ENCODE data around the gene IL23A. TPM values are rescaled to one million over a fixed set of nuclear protein-coding genes. Genes with fewer than 3 reads are reported as not detected.
"Not testable (repeated sequence)": the region's sequence is repeated elsewhere in the genome, so short reads cannot be mapped to it uniquely, and the experiment has no call there.

Gene IL23A
- total and polyA plus RNA-seq, 5 experiments from 2014 or later, result 12.3 to 35.3 (median 16.6) TPM

- peaks cover 0 to 1% (median 0%) of the 10 kb centered on the region in 9 donors for H3K9me3 Mint-ChIP-seq
- H3K36me3 Mint-ChIP-seq, result peaks cover 5 to 36% (median 7%) of the 10 kb centered on the region in 3 donors
- peak overlapping the region in 5 of 10 donors; percentile 3 to 100 (median 31) for H3K27ac Mint-ChIP-seq
- peaks cover 15 to 31% (median 31%) of the 10 kb centered on the region in 4 donors for H3K4me1 Mint-ChIP-seq
- DNase-seq, result no peak
- POLR2A ChIA-PET, result interaction anchor here (0.7 to 1.8 kb wide), 2 partner anchors 13 to 90 kb away, joined by 3 to 4 read pairs; no protein-coding TSS in a partner anchor
- no peak for ATAC-seq
- no peak overlapping the region for H3K4me3 Mint-ChIP-seq
- H3K27me3 Mint-ChIP-seq, result peaks cover 0 to 1% (median 0%) of the 10 kb centered on the region in 5 donors
Measured at GRCh38 chr12:56330936-56331490, 7.7 kb upstream of the IL23A start.

GRCh38 chr12:56332512-56333196 is 6.0 kb upstream of the IL23A start:
- Mint-ChIP-seq H3K27me3 (peaks cover 0 to 1% (median 0%) of the 10 kb centered on the region in 5 donors), H3K4me3 (peak overlapping the region; percentile 87 to 99 (median 94)), H3K36me3 (peaks cover 0 to 20% (median 7%) of the 10 kb centered on the region in 3 donors), H3K27ac (peak overlapping the region; percentile 99 to 100 (median 99)), H3K4me1 (peaks cover 17 to 42% (median 36%) of the 10 kb centered on the region in 4 donors), H3K9me3 (peaks cover 0 to 1% (median 0%) of the 10 kb centered on the region in 9 donors)
- DNase-seq, result no peak
- no peak for ATAC-seq
- POLR2A ChIA-PET, result interaction anchor here (1.3 to 8.7 kb wide), 10 partner anchors 11 to 359 kb away, joined by 4 to 182 read pairs (median 6); partner anchors contain the start of genes CNPY2, GLS2, PA2G4 and RAB5B

- H3K27ac Mint-ChIP-seq, result peak overlapping the region; percentile 99 to 100 (median 99)
- peak overlapping the region; percentile 87 to 99 (median 94) for H3K4me3 Mint-ChIP-seq
- peaks cover 0 to 1% (median 0%) of the 10 kb centered on the region in 9 donors for H3K9me3 Mint-ChIP-seq
- H3K27me3 Mint-ChIP-seq, result peaks cover 0 to 1% (median 0%) of the 10 kb centered on the region in 5 donors
- no peak for DNase-seq
- no peak for ATAC-seq
- POLR2A ChIA-PET, result interaction anchor here (1.0 to 8.7 kb wide), 10 partner anchors 11 to 360 kb away, joined by 4 to 182 read pairs (median 6); partner anchors contain the start of genes CNPY2, GLS2, PA2G4 and RAB5B
- H3K36me3 Mint-ChIP-seq, result peaks cover 0 to 14% (median 3%) of the 10 kb centered on the region in 3 donors
- peaks cover 15 to 48% (median 41%) of the 10 kb centered on the region in 4 donors for H3K4me1 Mint-ChIP-seq
Measured at GRCh38 chr12:56333197-56333678, 5.4 kb upstream of the IL23A start.

- Mint-ChIP-seq H3K27ac (peak within 1 kb of the TSS; percentile 99 to 100 (median 99)), H3K27me3 (peaks cover 0 to 1% (median 0%) of the 10 kb centered on the region in 5 donors), H3K4me3 (peak within 1 kb of the TSS; percentile 87 to 99 (median 94)), H3K36me3 (peaks cover 0 to 11% (median 3%) of the 10 kb centered on the region in 3 donors), H3K9me3 (peaks cover 0 to 1% (median 0%) of the 10 kb centered on the region in 9 donors), H3K4me1 (peaks cover 20 to 53% (median 47%) of the 10 kb centered on the region in 4 donors)
- POLR2A ChIA-PET, result interaction anchor here (0.7 to 8.7 kb wide), 12 partner anchors 8 to 360 kb away, joined by 3 to 182 read pairs (median 4); partner anchors contain the start of genes CNPY2, GLS2, PA2G4 and RAB5B
- DNase-seq (peak; percentile 78 to 96 (median 93)), ATAC-seq (peak; percentile 81 to 87)
Measured at GRCh38 chr12:56333679-56334489, 4.8 kb upstream of the IL23A start, which contains the start of gene PAN2. PAN2 (minus strand) TSS chr12:56334000; CDS start chr12:56333094, 906 bp downstream.

GRCh38 chr12:56334490-56334793 is 4.2 kb upstream of the IL23A start:
- H3K4me3 Mint-ChIP-seq, result peak overlapping the region; percentile 87 to 99 (median 94)
- H3K9me3 Mint-ChIP-seq, result peaks cover 0 to 1% (median 0%) of the 10 kb centered on the region in 9 donors
- H3K27me3 Mint-ChIP-seq, result peaks cover 0 to 1% (median 0%) of the 10 kb centered on the region in 5 donors
- POLR2A ChIA-PET, result interaction anchor here (1.0 to 8.7 kb wide), 6 partner anchors 9 to 114 kb away, joined by 3 to 182 read pairs (median 4); partner anchors contain the start of genes CNPY2 and STAT2
- H3K4me1 Mint-ChIP-seq, result peaks cover 25 to 59% (median 53%) of the 10 kb centered on the region in 4 donors
- DNase-seq (no peak), ATAC-seq (no peak)
- H3K36me3 Mint-ChIP-seq, result peaks cover 0 to 11% (median 3%) of the 10 kb centered on the region in 3 donors
- peak overlapping the region; percentile 99 to 100 (median 99) for H3K27ac Mint-ChIP-seq

GRCh38 chr12:56335527-56335926 is 3.2 kb upstream of the IL23A start:
- not testable (repeated sequence) for H3K9me3 Mint-ChIP-seq, DNase-seq, ATAC-seq, H3K27me3 Mint-ChIP-seq
- peak overlapping the region in 8 of 10 donors; percentile 35 to 100 (median 99) for H3K27ac Mint-ChIP-seq
- peaks cover 29 to 70% (median 63%) of the 10 kb centered on the region in 4 donors for H3K4me1 Mint-ChIP-seq
- POLR2A ChIA-PET, result interaction anchor here (0.7 to 8.7 kb wide), 8 partner anchors 18 to 303 kb away, joined by 3 to 182 read pairs (median 4); partner anchors contain the start of genes CNPY2, PA2G4, SPRYD4 and STAT2
- H3K4me3 Mint-ChIP-seq, result peak overlapping the region in 2 of 10 donors; percentile 26 to 41
- H3K36me3 Mint-ChIP-seq, result peaks cover 0 to 11% (median 0%) of the 10 kb centered on the region in 3 donors

GRCh38 chr12:56336361-56337167 is 2.1 kb upstream of the IL23A start:
- peaks cover 0 to 6% (median 0%) of the 10 kb centered on the region in 3 donors for H3K36me3 Mint-ChIP-seq
- POLR2A ChIA-PET, result interaction anchor here (0.6 to 8.7 kb wide), 10 partner anchors 19 to 352 kb away, joined by 3 to 182 read pairs (median 4); partner anchors contain the start of genes CNPY2, CS, PA2G4 and PTGES3
- peak overlapping the region; percentile 28 to 100 (median 86) for H3K27ac Mint-ChIP-seq
- peak overlapping the region in 5 of 10 donors; percentile 11 to 60 (median 37) for H3K4me3 Mint-ChIP-seq
- H3K4me1 Mint-ChIP-seq, result peaks cover 30 to 72% (median 60%) of the 10 kb centered on the region in 4 donors
- peaks cover 0 to 1% (median 0%) of the 10 kb centered on the region in 9 donors for H3K9me3 Mint-ChIP-seq
- DNase-seq (no peak), ATAC-seq (no peak)
- H3K27me3 Mint-ChIP-seq, result peaks cover 0 to 1% (median 0%) of the 10 kb centered on the region in 5 donors

GRCh38 chr12:56337753-56338251 is 882 bp upstream of the IL23A start:
- DNase-seq, result no peak
- Mint-ChIP-seq H3K27me3 (peaks cover 0 to 1% (median 0%) of the 10 kb centered on the region in 5 donors), H3K9me3 (peaks cover 0 to 1% (median 0%) of the 10 kb centered on the region in 9 donors), H3K27ac (peak overlapping the region; percentile 97 to 100 (median 98)), H3K4me3 (peak overlapping the region in 7 of 10 donors; percentile 43 to 100 (median 86)), H3K36me3 (peaks cover 0 to 13% (median 0%) of the 10 kb centered on the region in 3 donors), H3K4me1 (peaks cover 26 to 65% (median 56%) of the 10 kb centered on the region in 4 donors)
- no peak for ATAC-seq
- POLR2A ChIA-PET, result interaction anchor here (0.7 to 8.7 kb wide), 17 partner anchors 13 to 520 kb away, joined by 3 to 182 read pairs (median 4); partner anchors contain the start of genes CNPY2, CS, DNAJC14 and ORMDL2

- Mint-ChIP-seq H3K4me1 (peaks cover 18 to 58% (median 44%) of the 10 kb centered on the region in 4 donors), H3K9me3 (no peaks in the 10 kb centered on the region), H3K27me3 (no peaks in the 10 kb centered on the region), H3K4me3 (peak overlapping the region; percentile 85 to 100 (median 96)), H3K36me3 (peaks cover 5 to 25% (median 9%) of the 10 kb centered on the region in 3 donors), H3K27ac (peak overlapping the region; percentile 97 to 100 (median 98))
- DNase-seq (no peak), ATAC-seq (no peak)
- POLR2A ChIA-PET, result interaction anchor here (0.8 to 8.7 kb wide), 18 partner anchors 10 to 509 kb away, joined by 3 to 182 read pairs (median 6); partner anchors contain the start of genes CNPY2, CS, DNAJC14 and RNF41
Measured at GRCh38 chr12:56339158-56339422, 406 bp downstream of the IL23A start.

GRCh38 chr12:56341616-56342015 is 2.9 kb downstream of the IL23A start:
- Mint-ChIP-seq H3K27ac (peak overlapping the region; percentile 65 to 87 (median 78)), H3K36me3 (peaks cover 5 to 42% (median 20%) of the 10 kb centered on the region in 3 donors), H3K4me3 (no peak overlapping the region), H3K27me3 (no peaks in the 10 kb centered on the region), H3K4me1 (peaks cover 18 to 45% (median 35%) of the 10 kb centered on the region in 4 donors), H3K9me3 (no peaks in the 10 kb centered on the region)
- ATAC-seq (no peak), DNase-seq (no peak)
- POLR2A ChIA-PET, result interaction anchor here (0.6 to 1.8 kb wide), 4 partner anchors 18 to 123 kb away, joined by 3 to 14 read pairs (median 5); partner anchors contain the start of genes CNPY2 and STAT2
